ENCODE measurements around the gene AHSP.
"Not testable (repeated sequence)": the region's sequence is repeated elsewhere in the genome, so short reads cannot be mapped to it uniquely, and the experiment has no call there.

AHSP gene

GRCh38 chr16:31527734-31528274 is at the start of gene AHSP:
Gene AHSP, plus strand, starts transcription at chr16:31527900. Its CDS starts 240 bp downstream, at chr16:31528140.
- no peak for DNase-seq

GRCh38 chr16:31478956-31479355 is 48.7 kb upstream of the AHSP start:
- DNase-seq = no peak

- DNase-seq = no peak
These were observed 47.9 kb upstream of the AHSP start for GRCh38 chr16:31479751-31480150.

GRCh38 chr16:31480851-31481536 is 46.7 kb upstream of the AHSP start:
- DNase-seq = no peak

- DNase-seq = no peak
These were observed 44.6 kb upstream of the AHSP start, which contains the start of gene SLC5A2 for GRCh38 chr16:31483081-31483480. Gene SLC5A2, plus strand, starts transcription at chr16:31483123. Its CDS starts 14 bp downstream, at chr16:31483137.

- not testable (repeated sequence) for DNase-seq
These were observed 43.7 kb upstream of the AHSP start for GRCh38 chr16:31484048-31484447.

GRCh38 chr16:31484491-31485171 is 43.1 kb upstream of the AHSP start:
- no peak for DNase-seq

- no peak for DNase-seq
These were observed 42.1 kb upstream of the AHSP start for GRCh38 chr16:31485571-31485970.

GRCh38 chr16:31486045-31486444 is 41.7 kb upstream of the AHSP start:
- no peak for DNase-seq

- no peak for DNase-seq
These were observed 40.5 kb upstream of the AHSP start for GRCh38 chr16:31487071-31487719.

GRCh38 chr16:31487720-31488467 is 39.8 kb upstream of the AHSP start:
- DNase-seq = peak; percentile 75

- peak; percentile 61 for DNase-seq
These were observed 39.0 kb upstream of the AHSP start for GRCh38 chr16:31488468-31489297.

GRCh38 chr16:31489298-31489564 is 38.5 kb upstream of the AHSP start:
- no peak for DNase-seq

GRCh38 chr16:31489616-31490584 is 37.8 kb upstream of the AHSP start:
- no peak for DNase-seq

GRCh38 chr16:31491778-31492418 is 35.8 kb upstream of the AHSP start:
- no peak for DNase-seq

- no peak for DNase-seq
These were observed 34.1 kb upstream of the AHSP start for GRCh38 chr16:31493506-31494125.

GRCh38 chr16:31496670-31497069 is 31.0 kb upstream of the AHSP start:
- DNase-seq = no peak

GRCh38 chr16:31498493-31498892 is 29.2 kb upstream of the AHSP start:
- DNase-seq = no peak

GRCh38 chr16:31499928-31500327 is 27.8 kb upstream of the AHSP start:
- no peak for DNase-seq

Measured in eye (tissue), 1 donor.